ENCODE data around the gene TMED1.
A peak's percentile ranks its signal among the peaks of the same experiment; 100 is the strongest.
"Not testable (repeated sequence)": the region's sequence is repeated elsewhere in the genome, so short reads cannot be mapped to it uniquely, and the experiment has no call there.

TMED1 gene

DNA sequence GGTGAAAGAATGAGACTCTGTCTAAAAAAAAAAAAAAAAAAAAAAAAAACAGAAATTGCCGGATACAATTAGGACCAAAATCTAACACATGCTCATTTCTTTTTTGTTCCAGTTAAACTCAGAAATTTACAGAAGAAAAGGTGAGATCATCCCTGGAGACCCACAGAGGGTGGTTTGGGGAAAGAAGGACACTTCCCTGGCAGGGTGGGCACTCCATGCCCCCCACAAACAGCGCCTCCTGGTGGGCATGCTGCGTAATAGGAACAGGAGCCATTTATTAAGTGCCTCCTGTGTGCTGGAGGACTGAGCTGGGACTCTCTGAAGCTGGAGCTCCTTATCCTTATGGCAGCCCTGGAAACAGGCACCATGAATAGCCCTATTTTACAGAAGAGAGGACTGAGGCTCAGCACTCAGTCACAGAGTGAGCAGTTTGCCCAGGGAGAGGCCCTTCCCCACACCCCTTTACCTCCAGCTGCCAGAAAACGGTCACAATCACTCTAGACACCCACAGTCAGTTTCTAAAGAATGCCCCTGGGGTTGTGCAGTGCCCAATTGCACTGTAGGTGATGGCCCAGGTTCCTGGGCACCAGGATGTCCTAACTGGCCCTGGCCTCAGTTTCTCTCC lies 22.3 kb upstream of the TMED1 start:
- Histone ChIP-seq H3K9ac (ENCODE audit: low read length) (no peak overlapping the region), H2AFZ (ENCODE audit: low read length) (no peak overlapping the region), H3K4me2 (ENCODE audit: low read length) (no peak overlapping the region), H3K27ac (ENCODE audit: low read depth, low read length, poor library complexity, severe bottlenecking) (no peak overlapping the region), H3K9me3 (ENCODE audit: low read length) (no peaks in the 10 kb centered on the region), H3K9me2 (ENCODE audit: low read depth, low read length) (no peaks in the 10 kb centered on the region), H3K27me3 (ENCODE audit: insufficient read depth, low read length) (no peaks in the 10 kb centered on the region), H3K4me1 (ENCODE audit: insufficient read depth, low read length, severe bottlenecking) (peaks cover 4% of the 10 kb centered on the region), H3K36me3 (ENCODE audit: insufficient read depth, low read length) (no peaks in the 10 kb centered on the region), H4K20me1 (ENCODE audit: insufficient read depth, low read length) (no peaks in the 10 kb centered on the region), H3K4me3 (ENCODE audit: low read depth, low read length, poor library complexity, severe bottlenecking) (no peak overlapping the region), H3K79me2 (ENCODE audit: insufficient read depth, low read length) (no peaks in the 10 kb centered on the region), H3F3A (ENCODE audit: insufficient read depth, low read length) (no peaks in the 10 kb centered on the region)
- no peak for TF ChIP-seq EZH2 (IDR thresholded peaks at IDR 0.05; ENCODE audit: borderline replicate concordance, low read length)
- TF ChIP-seq, protein P1, sequence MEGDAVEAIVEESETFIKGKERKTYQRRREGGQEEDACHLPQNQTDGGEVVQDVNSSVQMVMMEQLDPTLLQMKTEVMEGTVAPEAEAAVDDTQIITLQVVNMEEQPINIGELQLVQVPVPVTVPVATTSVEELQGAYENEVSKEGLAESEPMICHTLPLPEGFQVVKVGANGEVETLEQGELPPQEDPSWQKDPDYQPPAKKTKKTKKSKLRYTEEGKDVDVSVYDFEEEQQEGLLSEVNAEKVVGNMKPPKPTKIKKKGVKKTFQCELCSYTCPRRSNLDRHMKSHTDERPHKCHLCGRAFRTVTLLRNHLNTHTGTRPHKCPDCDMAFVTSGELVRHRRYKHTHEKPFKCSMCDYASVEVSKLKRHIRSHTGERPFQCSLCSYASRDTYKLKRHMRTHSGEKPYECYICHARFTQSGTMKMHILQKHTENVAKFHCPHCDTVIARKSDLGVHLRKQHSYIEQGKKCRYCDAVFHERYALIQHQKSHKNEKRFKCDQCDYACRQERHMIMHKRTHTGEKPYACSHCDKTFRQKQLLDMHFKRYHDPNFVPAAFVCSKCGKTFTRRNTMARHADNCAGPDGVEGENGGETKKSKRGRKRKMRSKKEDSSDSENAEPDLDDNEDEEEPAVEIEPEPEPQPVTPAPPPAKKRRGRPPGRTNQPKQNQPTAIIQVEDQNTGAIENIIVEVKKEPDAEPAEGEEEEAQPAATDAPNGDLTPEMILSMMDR (IDR thresholded peaks at IDR 0.05; ENCODE audit: low read length): peak; percentile 95

- not testable (repeated sequence) for H3K4me1 ChIP-seq (ENCODE audit: insufficient read depth, low read length, severe bottlenecking); H2AFZ ChIP-seq (ENCODE audit: low read length); H3K79me2 ChIP-seq (ENCODE audit: insufficient read depth, low read length); H3K27ac ChIP-seq (ENCODE audit: low read depth, low read length, poor library complexity, severe bottlenecking); H3K4me2 ChIP-seq (ENCODE audit: low read length); H3K4me3 ChIP-seq (ENCODE audit: low read depth, low read length, poor library complexity, severe bottlenecking); H3K9ac ChIP-seq (ENCODE audit: low read length); H3K27me3 ChIP-seq (ENCODE audit: insufficient read depth, low read length); H4K20me1 ChIP-seq (ENCODE audit: insufficient read depth, low read length); H3K36me3 ChIP-seq (ENCODE audit: insufficient read depth, low read length); H3K9me2 ChIP-seq (ENCODE audit: low read depth, low read length); H3F3A ChIP-seq (ENCODE audit: insufficient read depth, low read length); H3K9me3 ChIP-seq (ENCODE audit: low read length)
Measured at GRCh38 chr19:10856899-10857298, 20.9 kb upstream of the TMED1 start.

- H3K27me3 ChIP-seq (ENCODE audit: insufficient read depth, low read length): no peaks in the 10 kb centered on the region
- H3F3A ChIP-seq (ENCODE audit: insufficient read depth, low read length): no peaks in the 10 kb centered on the region
- H3K79me2 ChIP-seq (ENCODE audit: insufficient read depth, low read length): no peaks in the 10 kb centered on the region
- no peaks in the 10 kb centered on the region for H3K4me1 ChIP-seq (ENCODE audit: insufficient read depth, low read length, severe bottlenecking)
- no peak overlapping the region for H3K9ac ChIP-seq (ENCODE audit: low read length)
- no peaks in the 10 kb centered on the region for H3K9me3 ChIP-seq (ENCODE audit: low read length)
- H3K27ac ChIP-seq (ENCODE audit: low read depth, low read length, poor library complexity, severe bottlenecking): no peak overlapping the region
- H3K36me3 ChIP-seq (ENCODE audit: insufficient read depth, low read length): no peaks in the 10 kb centered on the region
- H4K20me1 ChIP-seq (ENCODE audit: insufficient read depth, low read length): no peaks in the 10 kb centered on the region
- H3K4me2 ChIP-seq (ENCODE audit: low read length): no peak overlapping the region
- no peak overlapping the region for H3K4me3 ChIP-seq (ENCODE audit: low read depth, low read length, poor library complexity, severe bottlenecking)
- TF ChIP-seq EZH2 (IDR thresholded peaks at IDR 0.05; ENCODE audit: borderline replicate concordance, low read length): no peak
- TF ChIP-seq, protein P1 (IDR thresholded peaks at IDR 0.05; ENCODE audit: low read length): peak; percentile 73
- H3K9me2 ChIP-seq (ENCODE audit: low read depth, low read length): no peaks in the 10 kb centered on the region
- H2AFZ ChIP-seq (ENCODE audit: low read length): no peak overlapping the region
Measured at GRCh38 chr19:10855879-10856522, 20.0 kb upstream of the TMED1 start.

Measured in OCI-LY1 (cell line).